ENCODE measurements around the gene NFKB1. TPM values are rescaled to one million over a fixed set of nuclear protein-coding genes. Genes with fewer than 3 reads are reported as not detected.

Gene NFKB1
- total and polyA plus RNA-seq, 10 of the 15 experiments (the other 5 are each of a cell fraction or from before 2014, with no cell fraction given), result 8.7 to 110 (median 57.3) TPM

DNA sequence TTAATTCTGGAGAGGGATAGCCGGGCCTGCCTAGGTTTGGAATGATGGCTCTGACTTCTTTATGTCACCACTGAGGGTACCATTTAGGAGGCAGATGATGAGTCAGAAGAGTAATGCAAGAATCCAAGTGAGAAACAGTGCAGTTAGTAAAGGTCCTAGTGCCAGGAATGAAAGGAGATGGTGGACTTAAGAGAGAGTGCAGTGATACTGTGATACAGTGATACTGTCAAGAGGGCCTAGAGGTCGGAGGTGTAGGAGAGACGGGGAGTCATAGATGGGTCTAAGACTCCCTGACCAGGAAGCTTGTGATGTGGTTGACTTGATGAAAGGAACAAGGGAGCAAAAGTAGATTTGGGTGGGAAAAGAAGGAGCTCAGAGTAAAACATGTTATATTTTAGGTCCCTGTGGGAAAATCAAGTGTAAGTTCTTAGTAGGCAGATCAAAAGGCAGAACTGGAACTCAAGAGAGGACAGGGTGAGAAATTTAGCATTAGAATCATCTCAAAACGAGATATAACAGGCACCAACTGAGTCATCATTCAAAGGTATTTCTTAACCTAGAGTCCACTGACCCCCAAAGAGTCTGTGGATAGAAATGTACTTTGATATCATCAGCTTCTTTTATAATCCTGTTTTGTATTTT is 85.0 kb downstream of the NFKB1 start (continued):
- TF ChIP-seq, protein P1, sequence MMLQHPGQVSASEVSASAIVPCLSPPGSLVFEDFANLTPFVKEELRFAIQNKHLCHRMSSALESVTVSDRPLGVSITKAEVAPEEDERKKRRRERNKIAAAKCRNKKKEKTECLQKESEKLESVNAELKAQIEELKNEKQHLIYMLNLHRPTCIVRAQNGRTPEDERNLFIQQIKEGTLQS (IDR thresholded peaks at IDR 0.05; ENCODE audit: borderline replicate concordance, extremely low read depth, low read depth, low read length), result no peak
- TF ChIP-seq BMI1 (IDR thresholded peaks at IDR 0.05; ENCODE audit: borderline replicate concordance) (0 out of 2 replicates have a peak, but pooled peaks have one; percentile 13), PBX3 (IDR thresholded peaks at IDR 0.05; ENCODE audit: insufficient replicate concordance, low read depth, low read length) (no peak), MTA2 (IDR thresholded peaks at IDR 0.05; ENCODE audit: low read depth) (peak; percentile 46; the same call in 1 of the 2 replicates), MTA3 (IDR thresholded peaks at IDR 0.05; ENCODE audit: borderline replicate concordance, low read length) (peak; percentile 8; the same call in 1 of the 2 replicates), ATF7 (IDR thresholded peaks at IDR 0.05; ENCODE audit: low read depth) (peak; percentile 16; the same call in 1 of the 2 replicates), BCL3 (IDR thresholded peaks at IDR 0.05; ENCODE audit: borderline replicate concordance, insufficient read depth, low read depth, low read length, poor library complexity, severe bottlenecking) (peak; percentile 19), SREBF2 (IDR thresholded peaks at IDR 0.05; ENCODE audit: low read length) (0 out of 2 replicates have a peak, but pooled peaks have one; percentile 13), NBN (IDR thresholded peaks at IDR 0.05) (0 out of 2 replicates have a peak, but pooled peaks have one; percentile 45), ZNF24 (IDR thresholded peaks at IDR 0.05) (0 out of 2 replicates have a peak, but pooled peaks have one; percentile 9)
